Keratinocyte (primary cell): Measurements from ENCODE around the gene REPS1.

Experiments
- CTCF ChIP-seq, 3 experiments: IDR thresholded peaks in 1 of 3; conservative IDR thresholded peaks in 1 of 3; optimal IDR thresholded peaks in 1 of 3; 2 replicates in 2 of 3; 3 replicates in 1 of 3; pipeline versions ENCODE3 to v1.5.1; 2011; ENCODE audit warnings: low read length in 3 of 3, mild to moderate bottlenecking in 3 of 3, moderate library complexity in 2 of 3, control low read depth in 1 of 3, inconsistent platforms in 1 of 3; ENCODE audit not compliant: insufficient read depth in 2 of 3; ENCODE audit errors: extremely low read depth in 1 of 3
- EZH2 ChIP-seq: IDR thresholded peaks from one replicate; pipeline ENCODE4 v1.6.1; 2012; ENCODE audit warnings: inconsistent platforms, mild to moderate bottlenecking, low read length, moderate library complexity

DNA sequence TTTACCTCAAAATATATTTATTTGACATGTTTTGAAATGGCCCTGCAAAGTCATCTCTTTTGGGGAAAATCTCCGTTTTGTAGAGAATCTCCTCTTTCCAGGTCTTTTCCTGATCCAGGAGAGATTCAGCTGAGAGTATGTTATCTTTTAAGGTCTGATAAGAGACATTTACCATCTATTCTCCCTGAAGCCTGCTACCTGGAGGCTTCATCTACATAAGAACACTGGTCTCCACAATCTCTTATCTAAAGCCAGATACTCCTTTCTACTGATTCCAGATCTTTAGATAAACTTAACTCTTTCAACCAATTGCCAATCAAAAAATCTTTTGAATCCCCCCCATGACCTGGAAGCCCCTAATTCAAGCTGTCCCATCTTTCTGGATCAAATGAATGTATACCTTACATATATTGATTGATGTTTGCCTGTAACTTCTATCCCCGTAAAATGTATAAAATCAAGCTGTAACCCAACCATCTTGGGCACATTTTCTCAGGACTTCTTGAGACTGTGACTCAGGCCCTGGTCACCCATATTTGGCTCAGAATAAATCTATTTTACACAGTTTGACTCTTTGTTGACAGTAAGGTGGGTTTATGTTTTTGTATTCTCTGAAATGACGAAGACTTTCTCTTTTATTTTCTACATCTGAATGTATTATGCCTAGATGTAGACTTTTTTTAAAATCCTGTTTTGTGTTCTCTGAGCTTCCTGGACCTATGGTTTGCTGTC lies 96.6 kb downstream of the REPS1 start:
- no peak for TF ChIP-seq CTCF (optimal IDR thresholded peaks at IDR 0.05 in 1 of 3, IDR thresholded peaks at IDR 0.05 in 1 of 3, conservative IDR thresholded peaks at IDR 0.05 in 1 of 3; ENCODE audit: extremely low read depth in 1 of 3, insufficient read depth in 2 of 3, low read length in 3 of 3)
- no peak for TF ChIP-seq EZH2
